PC-3 (cell line): ENCODE measurements around the gene TENM4.

Experiments used
- EZH2 ChIP-seq: fragments of 300-600 bp; sonication (generic); IDR thresholded peaks from one replicate; pipeline ENCODE4 v1.6.1; 2017; ENCODE audit warnings: antibody characterized with exemption, mild to moderate bottlenecking, low read length; ENCODE audit not compliant: unreplicated experiment
- TF ChIP-seq, protein P1 (sequence below): fragments of 300-600 bp; sonication (generic); conservative IDR thresholded peaks from 2 replicates; pipeline ENCODE4 v1.5.1; 2017; ENCODE audit warnings: antibody characterized with exemption, low read depth, mild to moderate bottlenecking, low read length

DNA sequence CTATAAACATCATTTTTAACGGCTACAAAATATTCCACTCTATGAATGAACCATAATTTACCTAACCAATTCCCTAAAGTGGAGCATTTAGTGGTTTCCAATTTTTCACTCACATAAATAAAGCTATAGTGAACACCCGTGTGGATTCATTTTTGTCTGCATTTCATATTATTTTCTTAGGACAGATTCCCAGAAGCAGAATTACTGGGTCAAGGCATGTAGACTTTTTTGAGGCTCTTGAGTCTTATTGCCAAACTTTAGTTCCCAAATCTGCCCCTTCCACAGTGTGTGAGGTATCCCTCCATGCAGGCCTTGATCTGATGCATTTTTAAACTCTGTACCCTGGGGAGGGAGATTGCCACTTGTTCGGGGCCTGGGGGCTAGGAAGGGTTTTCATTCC is 198.2 kb downstream of the TENM4 start:
- TF ChIP-seq, protein P1, sequence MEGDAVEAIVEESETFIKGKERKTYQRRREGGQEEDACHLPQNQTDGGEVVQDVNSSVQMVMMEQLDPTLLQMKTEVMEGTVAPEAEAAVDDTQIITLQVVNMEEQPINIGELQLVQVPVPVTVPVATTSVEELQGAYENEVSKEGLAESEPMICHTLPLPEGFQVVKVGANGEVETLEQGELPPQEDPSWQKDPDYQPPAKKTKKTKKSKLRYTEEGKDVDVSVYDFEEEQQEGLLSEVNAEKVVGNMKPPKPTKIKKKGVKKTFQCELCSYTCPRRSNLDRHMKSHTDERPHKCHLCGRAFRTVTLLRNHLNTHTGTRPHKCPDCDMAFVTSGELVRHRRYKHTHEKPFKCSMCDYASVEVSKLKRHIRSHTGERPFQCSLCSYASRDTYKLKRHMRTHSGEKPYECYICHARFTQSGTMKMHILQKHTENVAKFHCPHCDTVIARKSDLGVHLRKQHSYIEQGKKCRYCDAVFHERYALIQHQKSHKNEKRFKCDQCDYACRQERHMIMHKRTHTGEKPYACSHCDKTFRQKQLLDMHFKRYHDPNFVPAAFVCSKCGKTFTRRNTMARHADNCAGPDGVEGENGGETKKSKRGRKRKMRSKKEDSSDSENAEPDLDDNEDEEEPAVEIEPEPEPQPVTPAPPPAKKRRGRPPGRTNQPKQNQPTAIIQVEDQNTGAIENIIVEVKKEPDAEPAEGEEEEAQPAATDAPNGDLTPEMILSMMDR: no peak
- TF ChIP-seq EZH2: no peak
